GM12872 (cell line): Measurements from ENCODE around the gene OSBPL6.

ENCODE experiments used
- CTCF ChIP-seq: IDR thresholded peaks from 3 replicates; pipeline ENCODE4 v1.5.1; 2011; ENCODE audit warnings: low read depth, mild to moderate bottlenecking, low read length, moderate library complexity; ENCODE audit not compliant: insufficient read depth

OSBPL6 gene

DNA sequence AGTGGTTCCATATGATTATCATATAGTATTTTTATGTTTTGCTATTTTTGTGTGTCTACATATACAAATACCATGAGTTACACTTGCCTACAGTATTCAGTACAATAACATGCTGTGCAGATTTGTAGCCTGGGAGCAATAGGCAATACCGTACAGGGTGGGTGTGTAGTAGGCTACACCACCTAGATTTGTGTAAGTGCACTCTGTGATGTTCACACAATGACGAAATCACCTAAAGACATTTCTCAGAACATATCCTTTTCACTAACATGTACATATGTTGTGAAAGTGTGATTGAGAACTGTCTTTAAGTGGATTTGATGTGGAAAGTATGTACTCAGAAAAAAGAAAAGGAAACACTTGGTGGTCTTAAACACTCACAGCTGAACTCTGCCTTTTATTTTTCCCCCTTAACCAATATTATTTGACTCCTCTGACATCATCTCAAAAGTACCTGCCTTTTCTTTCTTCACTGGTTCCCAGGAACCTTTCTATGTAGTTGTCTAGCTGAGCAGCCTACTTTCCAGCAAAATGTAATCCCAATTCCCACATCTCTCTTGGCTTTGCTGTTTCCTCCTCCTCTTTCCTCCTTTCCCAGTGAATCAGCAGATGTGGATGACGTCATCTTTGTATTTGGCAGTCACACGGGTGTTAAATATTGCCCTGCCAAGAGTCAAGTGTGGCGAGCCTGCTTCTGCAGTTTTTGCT is 47.7 kb downstream of the OSBPL6 start:
- no peak for TF ChIP-seq CTCF

DNA sequence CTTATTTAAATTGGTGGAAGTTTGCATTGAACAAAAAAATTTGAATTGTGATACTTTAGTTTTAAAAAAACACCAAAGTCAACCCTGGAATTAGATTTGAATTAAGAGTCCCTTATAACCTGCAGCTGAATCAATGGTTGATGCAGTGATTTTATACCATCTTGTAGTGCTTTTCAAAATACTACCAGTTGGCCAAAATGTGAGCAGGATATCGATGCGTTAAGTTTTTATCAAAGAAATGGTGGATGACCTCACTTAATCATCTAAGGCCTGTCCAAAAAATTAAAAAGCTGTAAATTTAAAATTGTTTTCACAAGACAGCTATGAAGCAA is 48.2 kb downstream of the OSBPL6 start:
- no peak for TF ChIP-seq CTCF

DNA sequence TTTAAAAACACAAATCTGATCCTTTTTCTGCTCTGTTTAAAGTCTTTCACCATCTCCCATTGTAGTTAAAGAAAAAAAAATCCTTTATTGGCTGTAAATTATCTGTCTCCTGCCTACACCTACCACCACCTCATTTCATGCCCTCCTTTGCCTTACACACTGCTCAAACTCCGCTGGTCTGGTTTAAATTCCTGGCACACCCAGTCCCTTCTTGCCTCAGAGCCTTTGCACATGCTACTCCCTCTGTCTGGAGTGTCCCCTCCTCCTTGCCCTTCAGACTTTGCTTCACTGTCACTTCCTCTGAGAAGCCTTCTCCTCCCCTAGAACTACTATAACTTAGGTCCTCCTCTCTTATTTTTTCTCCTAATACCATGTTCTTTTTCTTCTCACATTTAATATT is 49.6 kb downstream of the OSBPL6 start:
- TF ChIP-seq CTCF: no peak

GRCh38 chr2:178244777-178245176 is 50.5 kb downstream of the OSBPL6 start:
- TF ChIP-seq CTCF: no peak

GRCh38 chr2:178246696-178247095 is 52.4 kb downstream of the OSBPL6 start:
- no peak for TF ChIP-seq CTCF

DNA sequence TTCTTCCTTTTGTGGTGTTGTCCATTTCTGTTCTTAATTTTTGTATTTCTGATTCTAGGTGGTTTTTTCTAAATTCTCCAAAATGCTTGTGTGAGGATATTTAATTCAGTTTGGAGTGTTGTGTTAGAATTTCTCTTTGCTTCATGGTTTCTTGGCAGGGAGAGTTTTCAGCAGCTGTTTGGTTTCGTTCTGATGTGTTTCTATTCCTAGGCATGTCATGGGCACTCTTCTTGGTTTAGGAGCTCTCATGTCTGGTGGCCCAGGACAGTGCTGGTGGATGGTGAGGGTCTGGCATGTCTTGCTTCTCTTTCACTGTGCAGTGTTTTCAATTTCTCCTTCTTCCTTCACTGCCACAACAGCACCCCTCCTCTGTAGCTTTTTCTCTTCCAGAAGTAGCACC is 52.9 kb downstream of the OSBPL6 start:
- TF ChIP-seq CTCF: no peak

- no peak for TF ChIP-seq CTCF
Measured at GRCh38 chr2:178250429-178250828, 56.1 kb downstream of the OSBPL6 start.
